ENCODE data around the gene SLC22A7. TPM values are rescaled to one million over a fixed set of nuclear protein-coding genes. Genes with fewer than 3 reads are reported as not detected.

The SLC22A7 gene
- polyA plus RNA-seq, 1 donor (not counting 4 experiments of a cell fraction or from before 2014, with no cell fraction given): not detected

- H3K79me2 ChIP-seq (ENCODE audit: control insufficient read depth, insufficient read depth, low read length): no peaks in the 10 kb centered on the region
- H4K20me1 ChIP-seq (ENCODE audit: control insufficient read depth, extremely low read depth, insufficient read depth, low read length): no peaks in the 10 kb centered on the region
- no peak for DNase-seq (ENCODE audit: low read depth, low spot score)
- no peaks in the 10 kb centered on the region for H3K36me3 ChIP-seq (ENCODE audit: control insufficient read depth in 2 of 2, extremely low read depth in 1 of 2, insufficient read depth in 2 of 2, low read length in 2 of 2)
- peaks cover 3% of the 10 kb centered on the region for H3K27me3 ChIP-seq (ENCODE audit: control insufficient read depth, extremely low read depth, insufficient read depth, low read length)
- no peak overlapping the region for H3K4me2 ChIP-seq (ENCODE audit: control insufficient read depth, extremely low read depth, insufficient read depth, low read depth, low read length)
- H3K9me1 ChIP-seq (ENCODE audit: control insufficient read depth, extremely low read depth, insufficient read depth, low read length): no peaks in the 10 kb centered on the region
- no peak overlapping the region for H3K27ac ChIP-seq (ENCODE audit: control insufficient read depth, insufficient read depth, low read length)
- H2AFZ ChIP-seq (ENCODE audit: control insufficient read depth, low read length): no peak overlapping the region
- no peaks in the 10 kb centered on the region for H3K4me1 ChIP-seq (ENCODE audit: control insufficient read depth, extremely low read depth, insufficient read depth, low read length)
- dilution Hi-C loops (cut with MboI; ENCODE audit: extremely low pct_ligation_motif_present, low sequenced_read_pairs): no loop called here
- no peak for TF ChIP-seq CTCF (optimal IDR thresholded peaks at IDR 0.05 in 1 of 3, IDR thresholded peaks at IDR 0.05 in 1 of 3, conservative IDR thresholded peaks at IDR 0.05 in 1 of 3; ENCODE audit: extremely low read depth in 1 of 3, insufficient read depth in 2 of 3, low read length in 3 of 3)
- TF ChIP-seq EZH2 (IDR thresholded peaks at IDR 0.05; ENCODE audit: low read length): no peak
- H3K4me3 ChIP-seq (ENCODE audit: control insufficient read depth in 2 of 3, extremely low read depth in 1 of 3, insufficient read depth in 2 of 3, low read depth in 1 of 3, low read length in 3 of 3): no peak overlapping the region
- H3K9ac ChIP-seq (ENCODE audit: control insufficient read depth, extremely low read depth, insufficient read depth, low read length): no peak overlapping the region
- no peak for FAIRE-seq
- H3K9me3 ChIP-seq (ENCODE audit: control insufficient read depth, low read depth, low read length): no peaks in the 10 kb centered on the region
These were observed 36.9 kb upstream of the SLC22A7 start for GRCh38 chr6:43261198-43261597.

DNA sequence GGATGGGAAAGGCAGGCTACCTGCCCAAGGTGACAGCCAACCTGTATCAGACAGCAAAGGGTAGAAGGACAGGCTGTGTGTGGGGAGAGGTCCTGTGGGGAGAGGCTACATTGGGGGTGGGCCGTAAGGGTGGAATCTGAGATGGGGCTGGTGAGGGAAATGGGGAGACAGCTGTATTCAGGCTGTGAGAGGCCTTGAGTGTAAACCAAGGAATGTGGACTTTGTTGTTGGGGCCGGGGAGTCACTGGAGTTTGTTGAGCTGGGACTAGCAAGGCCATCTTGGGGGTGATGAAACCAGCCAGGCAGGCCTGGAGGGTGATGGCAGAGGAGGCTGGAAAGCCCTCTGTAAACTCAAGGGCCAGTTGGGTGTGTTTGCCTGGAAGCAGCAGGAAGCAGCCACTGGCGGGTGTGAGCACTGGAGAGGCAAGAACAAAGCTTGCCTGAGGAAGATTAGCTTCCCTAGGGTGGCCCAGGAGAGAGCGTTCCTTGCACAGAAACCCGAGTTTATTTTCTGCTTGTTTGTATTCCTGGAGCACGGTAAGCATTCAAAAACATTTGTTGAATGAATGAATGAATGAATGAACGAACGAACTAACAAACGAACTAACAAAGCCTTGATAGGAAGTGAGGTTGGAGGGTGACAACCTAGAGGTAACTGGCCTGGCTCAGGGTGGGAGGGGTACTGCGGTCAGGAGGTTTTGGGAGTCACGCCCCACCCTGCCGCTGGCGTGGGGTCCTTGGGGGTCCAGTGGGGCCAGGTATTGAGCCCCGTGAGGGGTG is 35.9 kb upstream of the SLC22A7 start:
- no peak overlapping the region for H3K4me2 ChIP-seq (ENCODE audit: control insufficient read depth, extremely low read depth, insufficient read depth, low read depth, low read length)
- no peak overlapping the region for H2AFZ ChIP-seq (ENCODE audit: control insufficient read depth, low read length)
- dilution Hi-C loops (cut with MboI; ENCODE audit: extremely low pct_ligation_motif_present, low sequenced_read_pairs): no loop called here
- H3K4me3 ChIP-seq (ENCODE audit: control insufficient read depth in 2 of 3, extremely low read depth in 1 of 3, insufficient read depth in 2 of 3, low read depth in 1 of 3, low read length in 3 of 3): no peak overlapping the region
- no peaks in the 10 kb centered on the region for H3K36me3 ChIP-seq (ENCODE audit: control insufficient read depth in 2 of 2, extremely low read depth in 1 of 2, insufficient read depth in 2 of 2, low read length in 2 of 2)
- no peak for FAIRE-seq
- TF ChIP-seq CTCF (optimal IDR thresholded peaks at IDR 0.05 in 1 of 3, IDR thresholded peaks at IDR 0.05 in 1 of 3, conservative IDR thresholded peaks at IDR 0.05 in 1 of 3; ENCODE audit: extremely low read depth in 1 of 3, insufficient read depth in 2 of 3, low read length in 3 of 3) (no peak), EZH2 (IDR thresholded peaks at IDR 0.05; ENCODE audit: low read length) (no peak)
- DNase-seq (ENCODE audit: low read depth, low spot score): no peak
- H3K79me2 ChIP-seq (ENCODE audit: control insufficient read depth, insufficient read depth, low read length): no peaks in the 10 kb centered on the region
- no peak overlapping the region for H3K9ac ChIP-seq (ENCODE audit: control insufficient read depth, extremely low read depth, insufficient read depth, low read length)
- no peaks in the 10 kb centered on the region for H3K9me1 ChIP-seq (ENCODE audit: control insufficient read depth, extremely low read depth, insufficient read depth, low read length)
- H3K27ac ChIP-seq (ENCODE audit: control insufficient read depth, insufficient read depth, low read length): no peak overlapping the region
- H4K20me1 ChIP-seq (ENCODE audit: control insufficient read depth, extremely low read depth, insufficient read depth, low read length): no peaks in the 10 kb centered on the region
- no peaks in the 10 kb centered on the region for H3K9me3 ChIP-seq (ENCODE audit: control insufficient read depth, low read depth, low read length)
- H3K4me1 ChIP-seq (ENCODE audit: control insufficient read depth, extremely low read depth, insufficient read depth, low read length): no peaks in the 10 kb centered on the region
- peaks cover 3% of the 10 kb centered on the region for H3K27me3 ChIP-seq (ENCODE audit: control insufficient read depth, extremely low read depth, insufficient read depth, low read length)
